Activated CD8-positive, alpha-beta memory T cell treated with anti-CD3 and anti-CD28 coated beads, Interleukin-2, amount 50 U/mL, for 1 hour (primary cell): ENCODE measurements around the gene TGFBRAP1.

ENCODE experiments used
- DNase-seq: peaks from one replicate; pipeline ENCODE4 v3.0.0-alpha.2; 2020; ENCODE audit errors: extremely low read depth

Gene TGFBRAP1

DNA sequence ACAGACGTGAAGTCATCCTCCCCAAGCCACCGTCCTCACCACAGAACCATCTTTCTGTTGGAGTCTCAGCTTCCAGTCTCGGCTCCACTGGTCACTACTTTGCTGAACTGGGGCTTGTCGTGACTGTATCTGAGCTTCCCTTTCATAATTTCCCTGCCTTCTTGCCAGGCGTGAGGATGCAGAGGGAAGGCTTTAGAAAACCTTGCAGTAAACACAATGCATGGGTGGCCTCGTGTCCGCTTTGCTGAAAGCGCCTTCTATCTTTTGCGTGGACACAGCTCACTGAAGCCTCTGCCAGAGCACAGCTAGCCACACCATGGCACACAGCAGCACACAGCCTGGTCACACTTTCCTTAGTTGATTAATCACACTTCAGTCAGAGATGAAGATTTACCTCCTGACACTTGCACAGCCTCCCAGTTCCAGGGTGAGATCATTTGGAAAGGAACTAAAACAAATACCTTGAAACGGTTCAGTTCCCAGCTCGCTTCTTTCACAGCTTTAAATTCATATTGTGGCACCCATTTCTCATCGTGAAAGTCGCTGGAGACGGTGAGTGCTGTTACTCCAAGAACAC lies 90.8 kb downstream of the TGFBRAP1 start:
- no peak for DNase-seq

GRCh38 chr2:105237045-105237765 lies 92.3 kb downstream of the TGFBRAP1 start:
- no peak for DNase-seq

GRCh38 chr2:105236060-105236424 lies 93.5 kb downstream of the TGFBRAP1 start:
- no peak for DNase-seq

DNA sequence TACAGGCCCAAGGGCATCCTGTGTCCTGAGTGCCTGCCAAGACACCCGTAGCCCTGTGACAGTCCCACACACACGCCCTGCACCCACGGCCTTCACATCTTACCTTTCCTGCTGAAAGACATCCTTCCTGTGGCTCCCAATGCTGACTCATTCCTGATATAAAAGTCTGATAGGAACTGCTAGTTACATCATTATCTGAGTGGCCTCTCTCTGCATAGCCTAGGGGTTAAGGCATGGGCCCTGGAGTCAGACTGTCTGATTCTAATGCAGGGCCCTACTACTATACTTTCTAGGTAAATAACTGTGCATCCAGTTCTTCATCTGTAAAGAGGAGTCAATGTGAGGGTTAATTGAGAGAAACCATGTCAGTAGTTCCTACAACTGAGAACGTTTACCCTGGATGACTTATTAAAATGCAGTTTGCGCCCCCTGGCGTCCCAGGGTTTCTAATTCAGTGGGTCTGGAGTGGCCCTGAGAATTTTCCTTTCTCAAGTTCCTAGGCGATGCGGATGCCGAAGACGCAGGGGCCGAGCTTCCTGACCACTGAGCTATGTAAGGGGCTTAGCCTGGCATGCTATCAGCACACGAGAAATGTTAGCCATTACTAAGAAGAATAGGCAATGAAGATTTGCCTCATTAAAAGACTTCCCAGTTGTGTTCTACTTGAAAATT lies 94.0 kb downstream of the TGFBRAP1 start:
- DNase-seq: peak; percentile 4

DNA sequence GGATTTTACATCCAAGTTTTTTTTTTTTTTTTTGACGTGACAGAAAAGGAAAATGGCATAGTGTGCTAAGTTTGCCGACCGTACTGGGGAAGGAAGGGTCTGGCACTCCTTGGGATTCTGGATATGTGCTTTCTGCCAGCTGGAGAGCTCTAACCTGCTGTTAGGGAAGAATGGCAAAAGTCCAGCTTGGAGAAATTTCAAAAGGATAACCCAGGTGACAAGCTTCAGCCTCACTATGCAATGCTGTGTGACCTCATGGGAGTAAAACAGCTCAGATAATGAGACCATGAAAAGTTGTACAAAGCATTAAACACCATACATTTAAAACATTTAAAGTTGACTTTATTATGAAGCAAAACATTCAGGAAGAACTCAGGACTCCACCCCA lies 98.3 kb downstream of the TGFBRAP1 start:
- no peak for DNase-seq

- DNase-seq: no peak
These were observed 105.1 kb downstream of the TGFBRAP1 start for GRCh38 chr2:105224444-105224843.

GRCh38 chr2:105220604-105221003 lies 108.9 kb downstream of the TGFBRAP1 start:
- DNase-seq: no peak

DNA sequence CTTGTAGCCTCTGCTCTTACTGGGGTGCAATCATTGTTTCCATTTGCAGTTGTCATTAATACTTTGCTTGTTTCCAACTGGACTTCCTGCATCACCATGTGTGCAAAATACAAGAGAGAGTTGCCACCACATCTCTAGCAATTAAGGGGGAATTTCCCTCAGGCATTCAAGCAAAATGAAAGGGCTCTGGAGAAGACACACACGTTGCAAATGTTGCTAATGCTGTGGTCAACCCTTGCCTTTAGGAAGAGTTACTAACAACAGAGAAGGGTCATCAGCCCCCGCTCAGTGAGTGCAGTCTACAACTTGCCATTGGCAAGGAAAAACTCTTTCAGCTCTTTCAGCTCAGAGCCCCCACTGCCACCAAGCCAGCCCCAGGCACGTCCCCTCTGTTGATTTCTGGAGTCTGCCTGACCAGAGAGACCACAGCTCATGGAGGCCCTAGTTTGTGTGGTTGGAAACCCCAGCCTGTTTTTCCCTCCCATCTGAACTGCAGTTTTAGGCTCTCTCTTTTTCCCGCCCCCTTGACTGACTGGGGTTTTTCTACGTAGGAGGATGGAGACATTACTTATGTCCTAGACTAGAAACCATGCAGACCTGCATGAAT lies 113.8 kb downstream of the TGFBRAP1 start:
- no peak for DNase-seq
